Measurements from ENCODE around the gene FANCM.

The FANCM gene

GRCh38 chr14:45128963-45129629, 6.6 kb upstream of the FANCM start:
- ATAC-seq (ENCODE audit: low read depth) (no peak), DNase-seq (ENCODE audit: low spot score) (no peak)
- H3K9me3 ChIP-seq (ENCODE audit: severe bottlenecking): no peaks in the 10 kb centered on the region
- peaks cover 77% of the 10 kb centered on the region for H3K36me3 ChIP-seq (ENCODE audit: low read depth)
- H3K4me1 ChIP-seq (ENCODE audit: insufficient read depth, poor library complexity, severe bottlenecking): no peaks in the 10 kb centered on the region
- H3K27me3 ChIP-seq (ENCODE audit: insufficient read depth, poor library complexity, severe bottlenecking): no peaks in the 10 kb centered on the region
- no peak overlapping the region for H3K4me3 ChIP-seq (ENCODE audit: severe bottlenecking)
- H3K27ac ChIP-seq (ENCODE audit: poor library complexity, severe bottlenecking): no peak overlapping the region
- TF ChIP-seq CTCF (IDR thresholded peaks at IDR 0.05; ENCODE audit: poor library complexity, severe bottlenecking): no peak

- H3K9me3 ChIP-seq (ENCODE audit: severe bottlenecking): no peaks in the 10 kb centered on the region
- H3K4me1 ChIP-seq (ENCODE audit: insufficient read depth, poor library complexity, severe bottlenecking): peaks cover 8% of the 10 kb centered on the region
- no peak for DNase-seq (ENCODE audit: low spot score)
- no peak for TF ChIP-seq CTCF (IDR thresholded peaks at IDR 0.05; ENCODE audit: poor library complexity, severe bottlenecking)
- no peaks in the 10 kb centered on the region for H3K27me3 ChIP-seq (ENCODE audit: insufficient read depth, poor library complexity, severe bottlenecking)
- H3K36me3 ChIP-seq (ENCODE audit: low read depth): peaks cover 38% of the 10 kb centered on the region
- peak overlapping the region; percentile 65 for H3K4me3 ChIP-seq (ENCODE audit: severe bottlenecking)
- peak overlapping the region; percentile 57 for H3K27ac ChIP-seq (ENCODE audit: poor library complexity, severe bottlenecking)
- peak; percentile 5 for ATAC-seq (ENCODE audit: low read depth)
These were observed 2.1 kb upstream of the FANCM start for GRCh38 chr14:45133683-45134050.

- TF ChIP-seq CTCF (IDR thresholded peaks at IDR 0.05; ENCODE audit: poor library complexity, severe bottlenecking): peak; percentile 63
- peak; percentile 100 for DNase-seq (ENCODE audit: low spot score)
- peak within 1 kb of the TSS; percentile 57 for H3K27ac ChIP-seq (ENCODE audit: poor library complexity, severe bottlenecking)
- ATAC-seq (ENCODE audit: low read depth): peak; percentile 87
- H3K4me1 ChIP-seq (ENCODE audit: insufficient read depth, poor library complexity, severe bottlenecking): peaks cover 14% of the 10 kb centered on the region
- H3K36me3 ChIP-seq (ENCODE audit: low read depth): peaks cover 36% of the 10 kb centered on the region
- no peaks in the 10 kb centered on the region for H3K9me3 ChIP-seq (ENCODE audit: severe bottlenecking)
- peak within 1 kb of the TSS; percentile 65 for H3K4me3 ChIP-seq (ENCODE audit: severe bottlenecking)
- H3K27me3 ChIP-seq (ENCODE audit: insufficient read depth, poor library complexity, severe bottlenecking): no peaks in the 10 kb centered on the region
These were observed 1.4 kb upstream of the FANCM start, which contains the start of gene FKBP3 for GRCh38 chr14:45134051-45134958. FKBP3 (minus strand) TSS chr14:45134481; CDS start chr14:45134456, 25 bp downstream.

- peak overlapping the region; percentile 57 for H3K27ac ChIP-seq (ENCODE audit: poor library complexity, severe bottlenecking)
- H3K36me3 ChIP-seq (ENCODE audit: low read depth): peaks cover 27% of the 10 kb centered on the region
- H3K27me3 ChIP-seq (ENCODE audit: insufficient read depth, poor library complexity, severe bottlenecking): no peaks in the 10 kb centered on the region
- peaks cover 17% of the 10 kb centered on the region for H3K4me1 ChIP-seq (ENCODE audit: insufficient read depth, poor library complexity, severe bottlenecking)
- no peaks in the 10 kb centered on the region for H3K9me3 ChIP-seq (ENCODE audit: severe bottlenecking)
- peak overlapping the region; percentile 65 for H3K4me3 ChIP-seq (ENCODE audit: severe bottlenecking)
- no peak for ATAC-seq (ENCODE audit: low read depth)
- no peak for TF ChIP-seq CTCF (IDR thresholded peaks at IDR 0.05; ENCODE audit: poor library complexity, severe bottlenecking)
- DNase-seq (ENCODE audit: low spot score): no peak
These were observed 574 bp upstream of the FANCM start for GRCh38 chr14:45135156-45135555.

Data from RWPE2 (cell line).